K562 (cell line): ENCODE measurements around the gene GPSM3. TPM values are rescaled to one million over a fixed set of nuclear protein-coding genes. Genes with fewer than 3 reads are reported as not detected.

ENCODE experiments used
- C11orf30 ChIP-seq: fragments of 450-650 bp; IDR thresholded peaks from 2 replicates; pipeline ENCODE4 v1.6.1; 2016; ENCODE audit warnings: low read depth, mild to moderate bottlenecking
- E2F6 ChIP-seq, 2 experiments: IDR thresholded peaks; 2 replicates each; pipeline ENCODE4 v1.6.1; 2011; ENCODE audit warnings: borderline replicate concordance in 1 of 2, control low read depth in 1 of 2, low read depth in 1 of 2, low read length in 1 of 2, mild to moderate bottlenecking in 1 of 2, mixed read lengths in 1 of 2, moderate library complexity in 1 of 2; ENCODE audit not compliant: insufficient read depth in 1 of 2, insufficient read length in 1 of 2, poor library complexity in 1 of 2, severe bottlenecking in 1 of 2; ENCODE audit errors: extremely low read depth in 1 of 2
- ESRRA ChIP-seq: fragments of 450-650 bp; IDR thresholded peaks from 2 replicates; pipeline ENCODE4 v1.6.1; 2014; ENCODE audit warnings: low read depth, mild to moderate bottlenecking, moderate library complexity, borderline replicate concordance
- HNRNPUL1 ChIP-seq: fragments of 200-400 bp; formaldehyde crosslinking; IDR thresholded peaks from 2 replicates; pipeline ENCODE4 v1.6.1; 2017; ENCODE audit warnings: low read length
- HOXB6 ChIP-seq: fragments of 250-450 bp; sonication (Bioruptor Pico); IDR thresholded peaks from 2 replicates; pipeline ENCODE4 v1.5.1; 2022; ENCODE audit warnings: mild to moderate bottlenecking, borderline replicate concordance
- MLX ChIP-seq, 2 experiments: fragments of 450-650 bp in 1 of 2; sonication (generic) in 1 of 2; formaldehyde crosslinking; conservative IDR thresholded peaks; 2 replicates each; pipeline versions ENCODE4 v1.4.0 to v1.8.1; 2020 to 2022; ENCODE audit warnings: mild to moderate bottlenecking in 1 of 2, missing genetic modification reagents in 1 of 2
- SMARCA4 ChIP-seq: fragments of 450-650 bp; IDR thresholded peaks from 2 replicates; pipeline ENCODE4 v1.6.1; 2016
- STAT5B ChIP-seq: fragments of 250-450 bp; sonication (Bioruptor Pico); IDR thresholded peaks from 2 replicates; pipeline ENCODE4 v1.8.0; 2021; ENCODE audit warnings: mild to moderate bottlenecking, inconsistent platforms
- ZFP91 ChIP-seq: sonication (generic); formaldehyde crosslinking; IDR thresholded peaks from 2 replicates; pipeline ENCODE4 v1.8.0; 2022; ENCODE audit warnings: mild to moderate bottlenecking, missing genetic modification reagents
- ZNF316 ChIP-seq: fragments of 450-650 bp; IDR thresholded peaks from 2 replicates; pipeline ENCODE4 v1.6.1; 2016
- ZNF318 ChIP-seq, 2 experiments: fragments of 450-650 bp; IDR thresholded peaks; 2 replicates each; pipeline ENCODE4 v1.6.1; 2016; ENCODE audit warnings: mild to moderate bottlenecking in 2 of 2, borderline replicate concordance in 1 of 2, low read depth in 1 of 2, moderate library complexity in 1 of 2
- ZNF384 ChIP-seq: IDR thresholded peaks from 2 replicates; pipeline ENCODE4 v1.6.1; 2012; ENCODE audit warnings: low read depth, low read length, improper control_type of control experiment
- ZSCAN32 ChIP-seq: fragments of 450-650 bp; formaldehyde crosslinking; IDR thresholded peaks from 2 replicates; pipeline ENCODE4 v1.4.0; 2020; ENCODE audit warnings: mild to moderate bottlenecking, moderate library complexity
- polyA plus RNA-seq, 8 experiments: library from polyadenylated mRNA; depleted of rRNA in 4 of 8; stranded (reverse) in 5 of 8; unstranded in 3 of 8; fragments of >200 nt; fragmentation: Nextera tagmentation in 2 of 8; fragmentation: Illumina TruSeq in 1 of 8; extraction: Ambion mirVana in 2 of 8; extraction: Trizol in 1 of 8; gene quantifications; 2 replicates each; pipeline versions ENCODE4 v1.2.1 to v1.2.3, GENCODE V29; 2011 to 2014; ENCODE audit warnings: inconsistent platforms in 1 of 8, missing spikeins in 1 of 8
- total RNA-seq, 7 experiments: library from RNA; depleted of rRNA in 6 of 7; stranded (reverse); fragments of >200 nt in 6 of 7; fragmentation: Illumina TruSeq in 2 of 7; extraction: Trizol in 2 of 7; gene quantifications; 2 replicates each; pipeline versions ENCODE4 v1.2.1 to v1.2.3, GENCODE V29; 2011 to 2021; ENCODE audit warnings: low replicate concordance in 1 of 7

Gene GPSM3
- total and polyA plus RNA-seq, 9 of the 15 experiments (the other 6 are each of a cell fraction or from before 2014, with no cell fraction given), result 5.3 to 42.6 (median 24.4) TPM

- no peak for TF ChIP-seq ZNF318 (IDR thresholded peaks at IDR 0.05; ENCODE audit: borderline replicate concordance in 1 of 2, low read depth in 1 of 2)
- peak; percentile 44; the same call in 1 of the 2 replicates for TF ChIP-seq SMARCA4
- TF ChIP-seq MLX (CRISPR knock-in tag; conservative IDR thresholded peaks at IDR 0.05), result no peak
- TF ChIP-seq STAT5B, result no peak
- TF ChIP-seq HNRNPUL1, result no peak
- peak; percentile 7 to 53 for TF ChIP-seq E2F6 (IDR thresholded peaks at IDR 0.05; ENCODE audit: borderline replicate concordance in 1 of 2, extremely low read depth in 1 of 2, insufficient read depth in 1 of 2, insufficient read length in 1 of 2, low read depth in 1 of 2, low read length in 1 of 2, poor library complexity in 1 of 2, severe bottlenecking in 1 of 2)
- peak; percentile 57; the same call in 1 of the 2 replicates for TF ChIP-seq C11orf30
- peak; percentile 16; the same call in 1 of the 2 replicates for TF ChIP-seq ESRRA
- TF ChIP-seq ZNF384, result no peak
- TF ChIP-seq ZSCAN32 (CRISPR knock-in tag), result no peak
- no peak for TF ChIP-seq ZFP91 (CRISPR knock-in tag)
- TF ChIP-seq ZNF316, result peak; percentile 78
- no peak for TF ChIP-seq HOXB6 (CRISPR knock-in tag)
Observed at GRCh38 chr6:32152769-32153563, 39.5 kb downstream of the GPSM3 start (continued).
